Testis (tissue), 2 donors: ENCODE measurements around the gene ERC2.

Experiments
- CTCF ChIP-seq, 3 experiments: fragments of 450-650 bp in 2 of 3; fragments of 200-600 bp in 1 of 3; sonication (generic) in 1 of 3; IDR thresholded peaks; one replicate each; pipeline ENCODE4 v1.5.1; 2016 to 2019; ENCODE audit warnings: antibody characterized with exemption in 3 of 3, mild to moderate bottlenecking in 2 of 3, moderate library complexity in 1 of 3
- POLR2A ChIP-seq: fragments of 450-650 bp; IDR thresholded peaks from one replicate; pipeline ENCODE4 v1.6.1; 2017; ENCODE audit warnings: antibody characterized with exemption, mild to moderate bottlenecking, moderate library complexity

GRCh38 chr3:56339244-56339643 lies 129.0 kb downstream of the ERC2 start:
- TF ChIP-seq CTCF (IDR thresholded peaks at IDR 0.05) (no peak), POLR2A (no peak)
